Mesenchymal stem cell (in vitro differentiated cells and primary cell): ENCODE results near the gene REV1.

Source experiments
- DNase-seq: peaks from one replicate; pipeline ENCODE4 v3.0.0-alpha.2; 2013
- H2AFZ ChIP-seq: one replicate; pipeline ENCODE4 v1.6.1; 2013; ENCODE audit warnings: low read depth, mild to moderate bottlenecking, control low read depth, inconsistent platforms, low read length, moderate library complexity
- H2AK5ac ChIP-seq: 2 replicates; pipeline ENCODE4 v1.6.1; 2013; ENCODE audit warnings: low read length, moderate library complexity, mild to moderate bottlenecking, inconsistent platforms; ENCODE audit not compliant: severe bottlenecking
- H2BK120ac ChIP-seq: one replicate; pipeline ENCODE4 v1.6.1; 2013; ENCODE audit warnings: low read depth, mild to moderate bottlenecking, inconsistent platforms, low read length, moderate library complexity
- H2BK12ac ChIP-seq, 2 experiments: one replicate each; pipeline ENCODE4 v1.6.1; 2013; ENCODE audit warnings: inconsistent platforms in 2 of 2, low read length in 2 of 2, mild to moderate bottlenecking in 2 of 2, moderate library complexity in 2 of 2, control low read depth in 1 of 2
- H2BK15ac ChIP-seq: one replicate; pipeline ENCODE4 v1.6.1; 2013; ENCODE audit warnings: mild to moderate bottlenecking, low read depth, inconsistent platforms; ENCODE audit not compliant: poor library complexity, severe bottlenecking
- H2BK5ac ChIP-seq: 2 replicates; pipeline ENCODE4 v1.6.1; 2013; ENCODE audit warnings: low read depth, mild to moderate bottlenecking, low read length, control low read depth, inconsistent platforms; ENCODE audit not compliant: poor library complexity, severe bottlenecking
- H3K14ac ChIP-seq, 2 experiments: one replicate each; pipeline ENCODE4 v1.6.1; 2013; ENCODE audit warnings: inconsistent platforms in 2 of 2, low read length in 2 of 2, control low read depth in 1 of 2, mild to moderate bottlenecking in 1 of 2, moderate library complexity in 1 of 2
- H3K18ac ChIP-seq, 2 experiments: one replicate each; pipeline ENCODE4 v1.6.1; 2013; ENCODE audit warnings: inconsistent platforms in 2 of 2, low read length in 2 of 2, control low read depth in 1 of 2, low read depth in 1 of 2, mild to moderate bottlenecking in 1 of 2
- H3K23ac ChIP-seq, 2 experiments: one replicate each; pipeline ENCODE4 v1.6.1; 2013; ENCODE audit warnings: inconsistent platforms in 2 of 2, low read length in 2 of 2, mild to moderate bottlenecking in 2 of 2, moderate library complexity in 2 of 2, control low read depth in 1 of 2
- H3K27ac ChIP-seq: 2 replicates; pipeline ENCODE4 v1.5.1; 2013; ENCODE audit warnings: mild to moderate bottlenecking, moderate library complexity, low read length, control low read depth, inconsistent platforms; ENCODE audit not compliant: poor library complexity, severe bottlenecking
- H3K27me3 ChIP-seq, 2 experiments: 2 replicates each; pipeline versions ENCODE4 v1.6.1 to v1.7.0; 2013; ENCODE audit warnings: low read length in 2 of 2, mild to moderate bottlenecking in 2 of 2, moderate library complexity in 2 of 2, control low read depth in 1 of 2, inconsistent platforms in 1 of 2; ENCODE audit not compliant: control insufficient read depth in 1 of 2, insufficient read depth in 1 of 2
- H3K36me3 ChIP-seq, 2 experiments: 2 replicates each; pipeline versions ENCODE4 v1.6.1 to v1.7.0; 2013; ENCODE audit warnings: low read length in 2 of 2, control low read depth in 1 of 2, inconsistent platforms in 1 of 2, low read depth in 1 of 2, mild to moderate bottlenecking in 1 of 2; ENCODE audit not compliant: insufficient read depth in 2 of 2, control insufficient read depth in 1 of 2
- H3K4ac ChIP-seq, 2 experiments: one replicate each; pipeline ENCODE4 v1.6.1; 2013; ENCODE audit warnings: inconsistent platforms in 2 of 2, low read length in 2 of 2, mild to moderate bottlenecking in 2 of 2, moderate library complexity in 2 of 2, control low read depth in 1 of 2, low read depth in 1 of 2
- H3K4me1 ChIP-seq: 2 replicates; pipeline ENCODE4 v1.6.1; 2013; ENCODE audit warnings: low read depth, low read length, control low read depth; ENCODE audit not compliant: control insufficient read depth, insufficient read depth
- H3K4me2 ChIP-seq: 2 replicates; pipeline ENCODE4 v1.6.1; 2013; ENCODE audit warnings: low read length, mild to moderate bottlenecking, inconsistent platforms; ENCODE audit not compliant: poor library complexity, severe bottlenecking
- H3K4me3 ChIP-seq, 2 experiments: 2 replicates each; pipeline versions ENCODE4 v1.5.1 to v1.7.0; 2013; ENCODE audit warnings: low read length in 2 of 2, mild to moderate bottlenecking in 2 of 2, control low read depth in 1 of 2, low read depth in 1 of 2; ENCODE audit not compliant: insufficient read depth in 1 of 2
- H3K79me1 ChIP-seq: replicated peaks from 2 replicates; pipeline ENCODE4 v1.6.1; 2013; ENCODE audit warnings: mild to moderate bottlenecking, control low read depth, low read length, inconsistent platforms; ENCODE audit not compliant: poor library complexity, severe bottlenecking
- H3K9ac ChIP-seq: 2 replicates; pipeline ENCODE4 v1.7.0; 2013; ENCODE audit warnings: mild to moderate bottlenecking, low read length, moderate library complexity
- H3K9me3 ChIP-seq: 2 replicates; pipeline ENCODE4 v1.7.0; 2013; ENCODE audit warnings: mild to moderate bottlenecking, low read length; ENCODE audit not compliant: control insufficient read depth
- H4K8ac ChIP-seq: one replicate; pipeline ENCODE4 v1.6.1; 2013; ENCODE audit warnings: inconsistent platforms, mild to moderate bottlenecking, low read length, moderate library complexity
- H4K91ac ChIP-seq: one replicate; pipeline ENCODE4 v1.6.1; 2013; ENCODE audit warnings: mild to moderate bottlenecking, low read length, inconsistent platforms
- WGBS: methylation state at CpG from one replicate; pipeline ENCODE4 v1.1.7; 2013; ENCODE audit warnings: mixed read lengths; 5-methylcytosine and 5-hydroxymethylcytosine counted together

REV1 gene

GRCh38 chr2:99520813-99521212 lies 31.0 kb upstream of the REV1 start:
- no peak overlapping the region for H3K14ac ChIP-seq
- H2BK12ac ChIP-seq = no peak overlapping the region
- no peak overlapping the region for H4K8ac ChIP-seq
- WGBS = 81% methylated on average over 3 of the region's 3 CpGs
- H2BK120ac ChIP-seq = no peak overlapping the region
- no peak overlapping the region for H2BK15ac ChIP-seq
- no peaks in the 10 kb centered on the region for H3K9me3 ChIP-seq
- no peak overlapping the region for H3K4me2 ChIP-seq
- H3K27ac ChIP-seq = no peak overlapping the region
- no peak overlapping the region for H3K4me3 ChIP-seq
- H3K18ac ChIP-seq = no peak overlapping the region
- no peak overlapping the region for H4K91ac ChIP-seq
- no peaks in the 10 kb centered on the region for H3K79me1 ChIP-seq
- no peak overlapping the region for H3K23ac ChIP-seq
- H3K4ac ChIP-seq = no peak overlapping the region
- DNase-seq = no peak
- no peaks in the 10 kb centered on the region for H3K36me3 ChIP-seq
- no peaks in the 10 kb centered on the region for H3K4me1 ChIP-seq
- peaks cover 0 to 3% of the 10 kb centered on the region in 2 experiments for H3K27me3 ChIP-seq
- H3K9ac ChIP-seq = no peak overlapping the region
- H2BK5ac ChIP-seq = no peak overlapping the region
- H2AFZ ChIP-seq = no peak overlapping the region
- H2AK5ac ChIP-seq = no peak overlapping the region

- Histone ChIP-seq H3K27ac (no peak overlapping the region), H3K36me3 (no peaks in the 10 kb centered on the region), H2AK5ac (no peak overlapping the region), H4K91ac (no peak overlapping the region), H2BK12ac (no peak overlapping the region), H3K9me3 (no peaks in the 10 kb centered on the region), H3K23ac (no peak overlapping the region), H3K4me1 (no peaks in the 10 kb centered on the region), H3K18ac (no peak overlapping the region), H3K27me3 (peaks cover 0 to 3% of the 10 kb centered on the region in 2 experiments), H3K9ac (no peak overlapping the region), H2BK15ac (no peak overlapping the region), H2AFZ (no peak overlapping the region), H2BK120ac (no peak overlapping the region), H3K4me3 (no peak overlapping the region), H3K4ac (no peak overlapping the region), H3K79me1 (no peaks in the 10 kb centered on the region), H4K8ac (no peak overlapping the region), H3K14ac (no peak overlapping the region), H2BK5ac (no peak overlapping the region), H3K4me2 (no peak overlapping the region)
- WGBS = 95% methylated on average over 4 of the region's 4 CpGs
- no peak for DNase-seq
These were observed 30.4 kb upstream of the REV1 start for GRCh38 chr2:99520195-99520594.

- no peak overlapping the region for H3K23ac ChIP-seq
- no peak overlapping the region for H3K4me3 ChIP-seq
- 100% methylated on average over 2 of the region's 4 CpGs for WGBS
These were observed 24.5 kb upstream of the REV1 start for GRCh38 chr2:99514357-99514756.

GRCh38 chr2:99512181-99512591 lies 22.4 kb upstream of the REV1 start:
- H4K91ac ChIP-seq = no peak overlapping the region
- no peak overlapping the region for H2AK5ac ChIP-seq
- no CpG with 5 or more reads among the region's 1 CpG for WGBS

More at GRCh38 chr2:99514357-99514756, 24.5 kb upstream of the REV1 start:
- Histone ChIP-seq H3K36me3 (no peaks in the 10 kb centered on the region), H3K14ac (no peak overlapping the region), H2BK12ac (no peak overlapping the region), H3K9me3 (no peaks in the 10 kb centered on the region), H2BK120ac (no peak overlapping the region), H3K27ac (no peak overlapping the region), H3K27me3 (peaks cover 0 to 6% of the 10 kb centered on the region in 2 experiments), H4K8ac (no peak overlapping the region), H3K18ac (no peak overlapping the region), H3K9ac (no peak overlapping the region), H2AFZ (no peak overlapping the region), H3K4me1 (no peaks in the 10 kb centered on the region), H2BK15ac (no peak overlapping the region), H3K79me1 (no peaks in the 10 kb centered on the region), H3K4me2 (no peak overlapping the region), H2BK5ac (no peak overlapping the region), H2AK5ac (no peak overlapping the region), H4K91ac (no peak overlapping the region), H3K4ac (no peak overlapping the region)
- DNase-seq = no peak

More at GRCh38 chr2:99512181-99512591, 22.4 kb upstream of the REV1 start:
- Histone ChIP-seq H3K4ac (no peak overlapping the region), H3K9ac (no peak overlapping the region), H2AFZ (no peak overlapping the region), H3K4me1 (no peaks in the 10 kb centered on the region), H3K79me1 (no peaks in the 10 kb centered on the region), H3K4me2 (no peak overlapping the region), H3K36me3 (no peaks in the 10 kb centered on the region), H2BK12ac (no peak overlapping the region), H3K27ac (no peak overlapping the region), H3K18ac (no peak overlapping the region), H3K23ac (no peak overlapping the region), H3K4me3 (no peak overlapping the region), H2BK15ac (no peak overlapping the region), H3K14ac (no peak overlapping the region), H2BK120ac (no peak overlapping the region), H3K9me3 (no peaks in the 10 kb centered on the region), H4K8ac (no peak overlapping the region), H2BK5ac (no peak overlapping the region), H3K27me3 (peaks cover 0 to 3% of the 10 kb centered on the region in 2 experiments)
- no peak for DNase-seq
